ENCODE measurements around the gene UBE2S. TPM values are rescaled to one million over a fixed set of nuclear protein-coding genes. Genes with fewer than 3 reads are reported as not detected.

Gene UBE2S
- total and polyA plus RNA-seq, 2 of the 8 experiments (the other 6 are each of a cell fraction or from before 2014, with no cell fraction given): 398 to 530 TPM

- peak; percentile 87 for FAIRE-seq
- DNase-seq (ENCODE audit: low read depth in 1 of 2, low spot score in 2 of 2): peak in 1 of 2 experiments; percentile 87
These were observed 29.8 kb upstream of the UBE2S start for GRCh38 chr19:55437410-55437809.

More at GRCh38 chr19:55437410-55437809, 29.8 kb upstream of the UBE2S start:
- H3K14ac ChIP-seq (ENCODE audit: insufficient read length): no peak overlapping the region
- H2BK20ac ChIP-seq (ENCODE audit: low read length): no peak overlapping the region
- POLR2A ChIA-PET (ENCODE audit: partially characterized antibody): interaction anchor here (0.6 to 4.0 kb wide), 9 partner anchors 15 to 160 kb away, joined by 3 to 48 read pairs (median 3); partner anchors contain the start of gene UBE2S
- H3K4me1 ChIP-seq (replicated peaks in 1 of 4; ENCODE audit: control insufficient read depth in 3 of 4, insufficient read depth in 4 of 4, low read length in 3 of 4): peaks cover 6 to 16% (median 7%) of the 10 kb centered on the region in 4 experiments
- H2AK5ac ChIP-seq (ENCODE audit: low read depth, low read length): no peak overlapping the region
- no peaks in the 10 kb centered on the region for H3K79me2 ChIP-seq (ENCODE audit: control insufficient read depth in 1 of 2, insufficient read depth in 2 of 2, low read length in 2 of 2)
- H3K79me1 ChIP-seq (ENCODE audit: low read depth, low read length): peaks cover 6% of the 10 kb centered on the region
- H3K9me3 ChIP-seq (ENCODE audit: insufficient read depth in 2 of 2, low read depth in 1 of 2, low read length in 1 of 2): no peaks in the 10 kb centered on the region
- H3K4me3 ChIP-seq (ENCODE audit: extremely low read depth in 1 of 4, insufficient read depth in 2 of 4, low read depth in 3 of 4, low read length in 4 of 4): no peak overlapping the region
- H3K23me2 ChIP-seq (ENCODE audit: low read depth, low read length): peaks cover 21% of the 10 kb centered on the region; the same call in 1 of the 2 replicates
- no peak overlapping the region for H4K5ac ChIP-seq (ENCODE audit: insufficient read length, low read depth, low read length)
- no peak overlapping the region for H3K4ac ChIP-seq (replicated peaks; ENCODE audit: insufficient read length, low read depth, low read length)
- CTCF ChIA-PET (ENCODE audit: partially characterized antibody): interaction anchor here (0.7 to 1.3 kb wide), 8 partner anchors 10 to 296 kb away, joined by 3 to 9 read pairs (median 4); partner anchors contain the start of gene SYT5
- TF ChIP-seq CHD2 (IDR thresholded peaks at IDR 0.05; ENCODE audit: low read length) (no peak), RAD21 (IDR thresholded peaks at IDR 0.05 in 1 of 2, conservative IDR thresholded peaks at IDR 0.05 in 1 of 2; ENCODE audit: low read depth in 2 of 2, low read length in 2 of 2) (peak; percentile 8 to 15; a peak in 2 of 4 replicates), CREB1 (IDR thresholded peaks at IDR 0.05) (0 out of 2 replicates have a peak, but pooled peaks have one; percentile 12), KDM5A (IDR thresholded peaks at IDR 0.05; ENCODE audit: low read length) (no peak), ATF3 (IDR thresholded peaks at IDR 0.05; ENCODE audit: insufficient read depth, low read depth, low read length) (no peak), POLR2AphosphoS5 (IDR thresholded peaks at IDR 0.05; ENCODE audit: low read depth, low read length) (no peak), SP1 (IDR thresholded peaks at IDR 0.05; ENCODE audit: low read depth, low read length) (peak; percentile 75), SP4 (IDR thresholded peaks at IDR 0.05; ENCODE audit: low read length) (peak; percentile 60; the same call in 1 of the 2 replicates), SIRT6 (IDR thresholded peaks at IDR 0.05; ENCODE audit: low read length) (no peak), E2F6 (IDR thresholded peaks at IDR 0.05) (no peak), GABPA (IDR thresholded peaks at IDR 0.05; ENCODE audit: borderline replicate concordance, insufficient read depth, low read length) (no peak), YY1 (IDR thresholded peaks at IDR 0.05; ENCODE audit: low read depth, low read length) (no peak), SIN3A (conservative IDR thresholded peaks at IDR 0.05 in 1 of 2, IDR thresholded peaks at IDR 0.05 in 1 of 2; ENCODE audit: low read depth in 1 of 2, low read length in 2 of 2) (peak; percentile 90 to 91; a peak in 3 of 4 replicates)
- H2BK15ac ChIP-seq (ENCODE audit: low read length): no peak overlapping the region
- no peak overlapping the region for H3K27ac ChIP-seq (ENCODE audit: low read depth, low read length)
- WGBS, 2 experiments (ENCODE audit: extremely low coverage in 1 of 2, insufficient coverage in 1 of 2, insufficient read length in 1 of 2, insufficient replicate concordance in 2 of 2, low coverage in 1 of 2, low lambda C conversion rate in 2 of 2, missing lambda C conversion rate in 1 of 2): 9% methylated on average over 17 of the region's 17 CpGs; no CpG with 5 or more reads in 1 of the 2 experiments
- H3K23ac ChIP-seq (ENCODE audit: insufficient read length): no peak overlapping the region
- no peak overlapping the region for H2BK12ac ChIP-seq (ENCODE audit: low read depth, low read length)
- no peak overlapping the region for H3K9ac ChIP-seq (replicated peaks in 1 of 4; ENCODE audit: extremely low read depth in 1 of 4, low read depth in 3 of 4, low read length in 3 of 4)
- H3K56ac ChIP-seq (replicated peaks; ENCODE audit: insufficient read length, low read depth, low read length): no peak overlapping the region
- no peak overlapping the region for H4K8ac ChIP-seq (ENCODE audit: extremely low read depth, insufficient read depth, low read length)
- no peak overlapping the region for H4K91ac ChIP-seq (replicated peaks; ENCODE audit: insufficient read length, low read length)
- no peak overlapping the region for H2BK5ac ChIP-seq (ENCODE audit: low read depth, low read length)
- H4K20me1 ChIP-seq (replicated peaks in 1 of 2; ENCODE audit: control insufficient read depth in 1 of 2, insufficient read depth in 2 of 2, low read length in 2 of 2): peaks cover 2 to 20% of the 10 kb centered on the region in 2 experiments
- peaks cover 13 to 42% (median 35%) of the 10 kb centered on the region in 4 experiments for H3K27me3 ChIP-seq (replicated peaks in 1 of 4; ENCODE audit: control insufficient read depth in 3 of 4, extremely low read depth in 1 of 4, insufficient read depth in 3 of 4, low read length in 3 of 4)
- H3K4me2 ChIP-seq (ENCODE audit: insufficient read depth in 1 of 2, low read depth in 2 of 2, low read length in 2 of 2): peak overlapping the region in 1 of 2 experiments; percentile 52; a peak in 2 of 4 replicates
- no peak overlapping the region for H2AFZ ChIP-seq (ENCODE audit: low read length)
- H3K36me3 ChIP-seq (ENCODE audit: control insufficient read depth in 2 of 4, insufficient read depth in 4 of 4, low read length in 3 of 4): no peaks in the 10 kb centered on the region
- H2BK120ac ChIP-seq (replicated peaks; ENCODE audit: low read depth, low read length): no peak overlapping the region
- no peak overlapping the region for H3K18ac ChIP-seq (ENCODE audit: extremely low read depth, low read length)

Measured in H1 (cell line).